Smooth muscle cell (in vitro differentiated cells): Measurements from ENCODE around the gene EPB41. TPM values are rescaled to one million over a fixed set of nuclear protein-coding genes. Genes with fewer than 3 reads are reported as not detected.

Experiments
- DNase-seq: peaks from one replicate; lab custom pipeline; 2025; ENCODE audit not compliant: unreplicated experiment; lab: John Stamatoyannopoulos, UW
- H2AFZ ChIP-seq: fragments of 200-600 bp; sonication (generic); 2 replicates; pipeline ENCODE4 v1.6.0; 2016; ENCODE audit warnings: antibody characterized with exemption, low read depth, mild to moderate bottlenecking
- H3F3A ChIP-seq: fragments of 200-600 bp; sonication (generic); 2 replicates; pipeline ENCODE4 v1.6.0; 2017; ENCODE audit warnings: antibody characterized with exemption, low read depth
- H3K27ac ChIP-seq: fragments of 200-600 bp; sonication (generic); 2 replicates; pipeline ENCODE4 v1.5.1; 2016; ENCODE audit warnings: low read depth, mild to moderate bottlenecking
- H3K27me3 ChIP-seq: fragments of 200-600 bp; sonication (generic); 2 replicates; pipeline ENCODE4 v1.6.1; 2016; ENCODE audit warnings: low read depth, mild to moderate bottlenecking
- H3K36me3 ChIP-seq: fragments of 200-600 bp; sonication (generic); 2 replicates; pipeline ENCODE4 v1.5.1; 2016; ENCODE audit warnings: low read depth
- H3K4me1 ChIP-seq: fragments of 200-600 bp; sonication (generic); 2 replicates; pipeline ENCODE4 v1.5.1; 2016; ENCODE audit warnings: low read depth
- H3K4me2 ChIP-seq: fragments of 200-600 bp; sonication (generic); 2 replicates; pipeline ENCODE4 v1.6.0; 2016; ENCODE audit warnings: mild to moderate bottlenecking
- H3K4me3 ChIP-seq: fragments of 200-600 bp; sonication (generic); 2 replicates; pipeline ENCODE4 v1.5.1; 2016; ENCODE audit warnings: mild to moderate bottlenecking
- H3K79me2 ChIP-seq: fragments of 200-600 bp; sonication (generic); 2 replicates; pipeline ENCODE4 v1.6.0; 2016; ENCODE audit warnings: low read depth, mild to moderate bottlenecking
- H3K9ac ChIP-seq: fragments of 200-600 bp; sonication (generic); 2 replicates; pipeline ENCODE4 v1.6.0; 2016; ENCODE audit warnings: low read depth
- H3K9me3 ChIP-seq: fragments of 200-600 bp; sonication (generic); replicated peaks from 2 replicates; pipeline ENCODE4 v1.5.1; 2016; ENCODE audit warnings: low read depth
- H4K20me1 ChIP-seq: fragments of 200-600 bp; sonication (generic); 2 replicates; pipeline ENCODE4 v1.6.0; 2016; ENCODE audit warnings: low read depth
- WGBS: methylation state at CpG from one replicate; pipeline ENCODE4 v1.1.7; 2016; ENCODE audit warnings: low lambda C conversion rate; 5-methylcytosine and 5-hydroxymethylcytosine counted together
- polyA plus RNA-seq: library from polyadenylated mRNA; unstranded; fragments of >200 nt; fragmentation: Nextera tagmentation; extraction: Ambion mirVana; gene quantifications from 2 replicates; pipeline ENCODE4 v1.2.1, GENCODE V29; 2016
- total RNA-seq: library from RNA; depleted of rRNA; stranded (reverse); fragments of >200 nt; gene quantifications from 2 replicates; pipeline ENCODE4 v1.2.3, GENCODE V29; 2014
- TF ChIP-seq, protein P1 (sequence below): fragments of 200-600 bp; sonication (generic); IDR thresholded peaks from 2 replicates; pipeline ENCODE4 v1.5.1; 2017; ENCODE audit warnings: borderline replicate concordance, mild to moderate bottlenecking, antibody characterized with exemption; ENCODE audit not compliant: insufficient read depth, poor library complexity, severe bottlenecking

The EPB41 gene
- total and polyA plus RNA-seq, 2 experiments from 2014 or later = 4.7 to 20.2 TPM

DNA sequence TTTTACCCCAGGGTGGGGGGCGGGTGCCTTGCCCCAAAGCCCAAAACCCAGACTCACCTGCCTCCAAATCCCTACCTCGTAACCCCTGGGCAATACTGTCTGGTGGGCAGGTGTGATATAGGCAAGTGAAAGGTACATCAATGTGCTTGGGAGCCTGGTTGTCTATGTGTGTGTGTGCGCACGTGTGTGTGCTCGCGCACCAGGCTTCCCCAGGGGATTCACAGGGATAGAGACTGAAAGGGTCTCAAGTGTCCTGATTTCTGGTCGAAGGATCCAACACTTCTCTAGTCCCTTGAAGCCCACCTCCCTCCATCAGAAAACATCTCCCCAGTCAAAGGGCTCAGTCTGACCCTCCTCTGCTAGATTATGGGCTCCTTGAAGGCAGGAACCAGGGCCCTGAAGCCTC, 28.9 kb upstream of the EPB41 start:
- Histone ChIP-seq H3F3A (peaks cover 15% of the 10 kb centered on the region), H3K27me3 (no peaks in the 10 kb centered on the region), H3K79me2 (peaks cover 3% of the 10 kb centered on the region), H3K4me2 (no peak overlapping the region), H4K20me1 (no peaks in the 10 kb centered on the region), H3K9ac (no peak overlapping the region), H3K4me1 (peaks cover 18% of the 10 kb centered on the region), H3K4me3 (no peak overlapping the region), H2AFZ (no peak overlapping the region), H3K27ac (peak overlapping the region; percentile 57), H3K36me3 (no peaks in the 10 kb centered on the region), H3K9me3 (no peaks in the 10 kb centered on the region)
- WGBS = 83% methylated on average over 7 of the region's 7 CpGs
- TF ChIP-seq, protein P1, sequence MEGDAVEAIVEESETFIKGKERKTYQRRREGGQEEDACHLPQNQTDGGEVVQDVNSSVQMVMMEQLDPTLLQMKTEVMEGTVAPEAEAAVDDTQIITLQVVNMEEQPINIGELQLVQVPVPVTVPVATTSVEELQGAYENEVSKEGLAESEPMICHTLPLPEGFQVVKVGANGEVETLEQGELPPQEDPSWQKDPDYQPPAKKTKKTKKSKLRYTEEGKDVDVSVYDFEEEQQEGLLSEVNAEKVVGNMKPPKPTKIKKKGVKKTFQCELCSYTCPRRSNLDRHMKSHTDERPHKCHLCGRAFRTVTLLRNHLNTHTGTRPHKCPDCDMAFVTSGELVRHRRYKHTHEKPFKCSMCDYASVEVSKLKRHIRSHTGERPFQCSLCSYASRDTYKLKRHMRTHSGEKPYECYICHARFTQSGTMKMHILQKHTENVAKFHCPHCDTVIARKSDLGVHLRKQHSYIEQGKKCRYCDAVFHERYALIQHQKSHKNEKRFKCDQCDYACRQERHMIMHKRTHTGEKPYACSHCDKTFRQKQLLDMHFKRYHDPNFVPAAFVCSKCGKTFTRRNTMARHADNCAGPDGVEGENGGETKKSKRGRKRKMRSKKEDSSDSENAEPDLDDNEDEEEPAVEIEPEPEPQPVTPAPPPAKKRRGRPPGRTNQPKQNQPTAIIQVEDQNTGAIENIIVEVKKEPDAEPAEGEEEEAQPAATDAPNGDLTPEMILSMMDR = no peak
- DNase-seq = no peak

DNA sequence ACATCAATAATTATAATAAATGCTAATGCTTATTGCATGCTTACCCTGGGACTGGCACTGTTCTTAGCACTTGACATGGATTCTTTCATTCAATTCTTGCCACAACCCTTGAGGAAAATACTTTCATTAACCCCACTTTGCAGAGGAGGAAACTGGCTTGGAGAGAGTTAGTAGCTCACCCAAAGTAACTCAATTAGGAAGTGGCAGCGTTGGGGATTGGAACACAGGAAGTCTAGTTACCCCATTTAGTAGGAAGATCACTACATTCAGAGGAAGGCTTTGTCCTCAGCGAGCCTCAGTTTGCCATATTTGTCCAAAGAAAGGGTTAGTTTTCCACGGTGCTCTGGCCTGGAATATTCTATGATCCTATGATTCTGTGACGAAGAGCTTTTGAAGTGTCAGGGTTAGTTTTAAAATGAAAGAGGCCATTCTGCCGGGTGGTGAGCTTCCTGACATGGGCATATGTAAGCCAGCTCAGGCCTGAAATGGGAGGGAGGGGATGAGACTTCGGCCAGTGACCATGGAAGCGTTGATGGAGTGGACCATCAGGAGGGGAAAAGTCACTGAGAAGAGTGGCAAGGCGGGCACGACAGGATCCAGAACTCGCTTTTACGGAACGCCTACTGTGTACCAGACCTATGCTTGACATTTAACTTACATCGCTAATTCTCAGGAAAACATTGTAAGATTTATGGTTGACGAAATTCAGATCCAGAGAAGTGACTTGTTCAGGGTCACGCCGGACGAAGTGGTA, 28.2 kb upstream of the EPB41 start:
- H3K27ac ChIP-seq = peak overlapping the region; percentile 57
- peaks cover 3% of the 10 kb centered on the region for H3K79me2 ChIP-seq
- peak overlapping the region; percentile 97 for H3K4me3 ChIP-seq
- H3K9ac ChIP-seq = peak overlapping the region; percentile 77
- H3K9me3 ChIP-seq = no peaks in the 10 kb centered on the region
- H3K4me1 ChIP-seq = peaks cover 18% of the 10 kb centered on the region
- H3K36me3 ChIP-seq = no peaks in the 10 kb centered on the region
- WGBS = 73% methylated on average over 17 of the region's 17 CpGs
- TF ChIP-seq, protein P1 = no peak
- H3F3A ChIP-seq = peaks cover 15% of the 10 kb centered on the region
- no peaks in the 10 kb centered on the region for H3K27me3 ChIP-seq
- no peaks in the 10 kb centered on the region for H4K20me1 ChIP-seq
- DNase-seq = no peak
- H3K4me2 ChIP-seq = peak overlapping the region; percentile 100
- peak overlapping the region; percentile 99 for H2AFZ ChIP-seq

- Histone ChIP-seq H3K9ac (peak overlapping the region; percentile 77), H3K79me2 (peaks cover 3% of the 10 kb centered on the region)
- WGBS = 4% methylated on average over 15 of the region's 43 CpGs
These were observed 27.5 kb upstream of the EPB41 start for GRCh38 chr1:28886731-28887418.

More at GRCh38 chr1:28886731-28887418, 27.5 kb upstream of the EPB41 start:
- Histone ChIP-seq H3K4me3 (peak overlapping the region; percentile 97), H3K36me3 (no peaks in the 10 kb centered on the region), H3K9me3 (no peaks in the 10 kb centered on the region), H4K20me1 (no peaks in the 10 kb centered on the region), H3K27ac (no peak overlapping the region), H3K4me1 (peaks cover 18% of the 10 kb centered on the region), H3K27me3 (no peaks in the 10 kb centered on the region), H3F3A (peaks cover 15% of the 10 kb centered on the region), H2AFZ (peak overlapping the region; percentile 99), H3K4me2 (peak overlapping the region; percentile 100)
- peak; percentile 39 for DNase-seq
- TF ChIP-seq, protein P1 = no peak
